Natural killer cell treated with Interleukin-12 subunit alpha and Interleukin-12 subunit beta and Interleukin-15 and Interleukin-18, amount 100 ng/mL, for 72 hours (primary cell): ENCODE data around the gene CORO1C. TPM values are rescaled to one million over a fixed set of nuclear protein-coding genes. Genes with fewer than 3 reads are reported as not detected.
"Not testable (repeated sequence)": the region's sequence is repeated elsewhere in the genome, so short reads cannot be mapped to it uniquely, and the experiment has no call there.

Experiments
- ATAC-seq, 2 donors: fragments of 150-1000 bp; cut with Tn5 transposase in 1 of 2; sonication (Bioruptor Pico), chemical (Tn5 transposase) in 1 of 2; 2 replicates each; pipeline ENCODE4 v1.10.0; 2021
- DNase-seq: peaks from one replicate; pipeline ENCODE4 v3.0.0; 2022; ENCODE audit warnings: low spot score
- H3K27ac Mint-ChIP-seq, 2 donors: 1 replicate in 1 of 2; 2 replicates in 1 of 2; pipeline ENCODE4 v1.8.0; 2022; ENCODE audit warnings: mixed read lengths in 2 of 2, mild to moderate bottlenecking in 1 of 2, moderate library complexity in 1 of 2
- H3K27me3 Mint-ChIP-seq, 2 donors: 1 replicate in 1 of 2; 2 replicates in 1 of 2; pipeline ENCODE4 v1.8.0; 2022; ENCODE audit warnings: mixed read lengths in 2 of 2
- H3K36me3 Mint-ChIP-seq: one replicate; pipeline ENCODE4 v1.8.0; 2022; ENCODE audit warnings: mixed read lengths
- H3K4me1 Mint-ChIP-seq, 2 donors: 1 replicate in 1 of 2; 2 replicates in 1 of 2; pipeline ENCODE4 v1.8.0; 2022; ENCODE audit warnings: low read depth in 2 of 2, mixed read lengths in 2 of 2, mild to moderate bottlenecking in 1 of 2
- H3K4me3 Mint-ChIP-seq: one replicate; pipeline ENCODE4 v1.8.0; 2022; ENCODE audit warnings: mixed read lengths
- H3K9me3 Mint-ChIP-seq: 2 replicates; pipeline ENCODE4 v1.8.0; 2022; ENCODE audit warnings: mixed read lengths
- total RNA-seq, 2 donors: library from RNA; stranded (reverse); gene quantifications; one replicate each; pipeline ENCODE4 v1.2.3, GENCODE V29; 2022

Gene CORO1C
- total RNA-seq, 2 donors from 2014 or later = 68.9 to 69.5 TPM

DNA sequence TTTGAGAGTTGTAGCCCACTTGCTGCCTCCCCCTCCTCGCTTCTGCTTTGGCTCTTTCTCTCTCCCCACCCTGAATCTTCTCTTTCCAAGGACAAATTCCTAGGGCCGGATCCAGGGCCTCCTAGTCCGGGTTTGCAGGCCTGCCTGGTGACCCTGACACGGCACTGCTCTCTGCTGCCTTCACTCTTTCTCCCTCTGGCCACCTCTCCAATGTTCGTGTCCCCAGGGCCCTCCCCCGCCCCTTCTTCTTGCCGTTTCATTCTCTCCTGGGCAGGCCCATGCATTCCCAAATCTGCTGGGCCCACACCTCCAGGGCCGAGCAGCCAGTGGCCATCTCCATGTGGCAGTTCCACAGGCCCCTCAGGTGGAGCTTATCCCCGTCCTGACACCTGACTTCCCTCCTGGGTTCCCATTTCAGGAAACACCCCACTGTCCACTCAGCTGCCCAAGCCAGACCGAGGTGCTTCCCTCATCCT is 34.0 kb upstream of the CORO1C start:
- ATAC-seq = no peak
- Mint-ChIP-seq H3K36me3 (no peaks in the 10 kb centered on the region), H3K9me3 (no peaks in the 10 kb centered on the region), H3K4me1 (peaks cover 0 to 3% of the 10 kb centered on the region in 2 donors), H3K4me3 (no peak overlapping the region), H3K27me3 (no peaks in the 10 kb centered on the region), H3K27ac (no peak overlapping the region)
- DNase-seq = no peak

DNA sequence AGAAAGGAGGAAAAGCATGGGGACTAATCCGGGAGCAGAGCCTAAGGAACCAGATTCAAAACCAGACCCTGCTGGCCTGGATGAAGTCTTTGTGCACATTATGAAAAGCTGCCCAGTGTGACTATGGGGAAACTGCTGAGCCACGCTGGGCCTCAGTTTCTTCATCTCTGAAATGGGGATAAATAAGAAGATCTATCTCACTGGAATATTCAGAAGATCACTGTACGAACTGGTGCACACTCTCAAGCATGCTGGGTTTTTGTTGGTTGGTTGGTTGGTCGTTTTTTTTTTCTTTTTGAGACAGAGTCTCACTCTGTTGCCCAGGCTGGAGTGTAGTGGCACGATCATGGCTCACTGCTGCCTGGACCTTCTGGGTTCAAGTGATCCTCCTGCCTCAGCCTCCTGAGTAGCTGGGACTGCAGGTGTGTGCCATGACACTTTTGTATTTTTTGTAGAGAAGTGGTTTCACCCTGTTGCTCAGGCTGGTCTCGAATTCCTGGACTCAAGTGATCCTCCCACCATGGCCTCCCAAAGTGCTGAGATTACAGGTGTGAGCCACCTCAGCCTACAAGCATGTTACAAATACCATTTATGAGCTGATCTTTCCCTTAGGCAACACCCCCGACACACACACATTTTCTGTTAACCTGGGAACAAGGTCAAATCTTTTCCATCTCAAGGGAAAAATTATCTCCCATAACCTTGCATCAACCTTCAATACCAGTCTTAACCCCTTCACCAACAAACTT is 33.4 kb upstream of the CORO1C start:
- Mint-ChIP-seq H3K27me3 (no peaks in the 10 kb centered on the region), H3K36me3 (no peaks in the 10 kb centered on the region)

DNA sequence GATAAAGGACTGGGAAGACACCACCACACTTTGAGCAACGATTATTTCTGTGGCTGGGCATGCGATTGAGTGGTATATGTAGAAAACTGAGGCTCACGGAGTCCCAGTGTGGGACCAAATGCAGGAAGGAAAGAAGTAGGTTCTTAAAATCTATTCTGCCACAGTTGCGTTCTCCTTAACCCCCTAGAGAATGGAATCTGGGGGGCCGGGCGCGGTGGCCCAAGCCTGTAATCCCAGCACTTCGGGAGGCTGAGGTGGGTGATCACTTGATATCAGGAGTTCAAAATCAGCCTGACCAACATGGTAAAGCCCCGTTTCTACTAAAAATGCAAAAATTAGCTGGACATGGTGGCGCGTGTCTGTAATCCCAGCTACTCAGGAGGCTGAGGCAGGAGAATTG is 29.9 kb upstream of the CORO1C start:
- DNase-seq (no peak), ATAC-seq (no peak)
- Mint-ChIP-seq H3K36me3 (no peaks in the 10 kb centered on the region), H3K27me3 (no peaks in the 10 kb centered on the region), H3K4me1 (peaks cover 0 to 3% of the 10 kb centered on the region in 2 donors), H3K4me3 (no peak overlapping the region), H3K9me3 (no peaks in the 10 kb centered on the region), H3K27ac (no peak overlapping the region)

More for the DNA sequence above, 33.4 kb upstream of the CORO1C start:
- Mint-ChIP-seq H3K4me1 (peaks cover 0 to 3% of the 10 kb centered on the region in 2 donors), H3K4me3 (no peak overlapping the region), H3K9me3 (no peaks in the 10 kb centered on the region), H3K27ac (no peak overlapping the region)
- no peak for ATAC-seq
- DNase-seq = no peak

DNA sequence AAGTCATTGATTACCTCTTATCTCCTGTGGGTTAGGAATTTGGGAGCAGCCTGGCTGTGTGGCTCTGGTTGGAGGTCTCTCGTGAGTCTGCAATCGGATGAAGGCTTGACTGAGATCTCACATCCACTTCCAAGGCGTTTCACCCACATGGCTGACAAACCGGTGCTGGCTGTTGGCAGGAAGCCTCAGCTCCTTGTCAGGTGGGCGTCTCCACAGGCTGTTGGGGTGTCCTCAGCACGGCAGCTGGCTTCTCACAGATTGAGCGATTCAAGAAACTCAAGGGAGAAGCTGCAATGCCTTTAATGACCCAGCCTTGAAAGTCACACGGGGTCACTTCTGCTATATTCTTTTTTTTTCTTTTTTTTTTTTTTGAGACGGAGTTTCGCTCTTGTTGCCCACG is 28.6 kb upstream of the CORO1C start:
- H3K4me1 Mint-ChIP-seq = no peaks in the 10 kb centered on the region
- no peak for DNase-seq

DNA sequence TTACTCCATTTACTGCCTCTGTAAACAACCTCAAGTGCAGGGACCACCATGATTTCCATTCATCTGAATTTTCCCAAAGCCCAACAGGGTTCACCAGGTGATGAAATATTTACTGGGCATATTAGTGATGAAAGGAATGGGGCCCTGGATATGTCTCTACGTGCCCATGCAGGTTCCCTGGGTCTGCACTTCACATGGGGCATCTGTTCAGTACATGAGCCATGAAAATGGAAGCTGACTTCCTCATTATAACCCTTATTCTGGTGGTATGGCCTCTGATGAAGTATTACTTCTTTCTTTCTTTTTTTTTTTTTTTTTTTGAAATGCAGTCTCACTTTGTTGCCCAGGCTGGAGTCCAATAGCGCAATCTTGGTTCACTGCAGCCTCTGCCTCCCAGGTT is 26.5 kb upstream of the CORO1C start:
- Mint-ChIP-seq H3K27ac (no peak overlapping the region), H3K36me3 (no peaks in the 10 kb centered on the region), H3K9me3 (no peaks in the 10 kb centered on the region), H3K4me1 (no peaks in the 10 kb centered on the region), H3K4me3 (no peak overlapping the region), H3K27me3 (no peaks in the 10 kb centered on the region)
- DNase-seq (no peak), ATAC-seq (no peak)

More for the DNA sequence above, 28.6 kb upstream of the CORO1C start:
- Mint-ChIP-seq H3K27ac (no peak overlapping the region), H3K36me3 (no peaks in the 10 kb centered on the region), H3K4me3 (no peak overlapping the region), H3K9me3 (no peaks in the 10 kb centered on the region), H3K27me3 (no peaks in the 10 kb centered on the region)
- ATAC-seq = no peak

DNA sequence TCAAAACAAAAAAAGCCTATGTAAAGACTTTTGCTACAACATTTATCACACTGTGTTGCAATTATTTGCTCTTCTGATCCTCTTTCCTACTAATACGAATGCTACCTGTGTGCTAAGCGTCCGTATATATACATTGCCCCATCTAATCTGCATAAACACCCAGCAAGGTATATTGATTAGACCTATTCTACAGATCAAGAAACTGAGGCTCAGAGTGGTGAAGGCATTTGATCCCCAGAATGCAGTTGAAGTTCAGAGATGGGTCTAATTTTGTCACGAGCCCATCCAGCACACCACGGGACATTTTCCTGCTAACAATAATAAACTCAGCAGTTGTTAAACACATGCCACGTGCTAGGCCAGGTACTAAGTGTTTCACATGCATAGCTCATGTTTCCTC is 25.1 kb upstream of the CORO1C start:
- Mint-ChIP-seq H3K27ac (no peak overlapping the region), H3K4me3 (no peak overlapping the region), H3K4me1 (no peaks in the 10 kb centered on the region), H3K9me3 (no peaks in the 10 kb centered on the region), H3K27me3 (no peaks in the 10 kb centered on the region), H3K36me3 (no peaks in the 10 kb centered on the region)
- DNase-seq (no peak), ATAC-seq (no peak)

DNA sequence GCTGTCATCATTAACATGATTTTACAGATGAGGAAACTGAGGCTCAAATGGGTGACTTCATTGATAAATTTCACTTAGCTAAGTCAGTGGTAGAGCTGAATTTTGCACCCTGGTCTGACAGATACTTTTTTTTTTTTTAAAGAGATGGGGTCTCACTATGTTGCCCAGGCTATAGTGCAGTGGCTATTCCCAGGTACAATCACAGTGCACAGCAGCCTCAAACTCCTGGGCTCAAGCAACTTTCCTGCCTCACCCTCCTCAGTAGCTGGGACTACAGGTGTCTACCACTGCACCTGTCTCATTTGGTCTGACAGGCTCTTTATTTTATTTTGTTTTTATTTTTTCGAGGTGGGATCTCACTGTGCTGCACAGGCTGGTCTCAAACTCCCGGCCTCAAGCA is 24.2 kb upstream of the CORO1C start:
- no peaks in the 10 kb centered on the region for H3K36me3 Mint-ChIP-seq
- H3K9me3 Mint-ChIP-seq = no peaks in the 10 kb centered on the region
- no peak for DNase-seq
- no peaks in the 10 kb centered on the region for H3K27me3 Mint-ChIP-seq
- H3K4me1 Mint-ChIP-seq = no peaks in the 10 kb centered on the region
- H3K4me3 Mint-ChIP-seq = no peak overlapping the region
- ATAC-seq = no peak
- no peak overlapping the region for H3K27ac Mint-ChIP-seq

DNA sequence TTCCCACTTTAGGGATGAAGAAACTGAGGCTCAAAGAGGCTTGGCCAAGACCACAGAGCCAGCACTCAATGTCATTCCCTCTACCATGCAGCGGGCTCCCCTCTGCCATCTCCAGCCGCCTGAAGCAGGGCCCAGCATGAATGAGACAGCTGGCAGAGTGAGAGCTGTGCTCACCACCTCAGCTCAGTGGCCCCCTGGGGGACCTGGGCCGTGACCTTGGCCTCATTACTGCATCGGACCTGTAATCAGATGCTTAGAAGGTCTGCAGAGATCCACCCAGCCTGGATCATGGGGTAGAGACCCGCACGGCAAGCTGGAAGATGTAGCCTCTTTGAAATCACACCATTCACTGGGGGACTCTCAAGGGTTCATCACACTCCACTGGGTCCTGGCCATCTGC is 22.7 kb upstream of the CORO1C start:
- no peak overlapping the region for H3K27ac Mint-ChIP-seq
- no peaks in the 10 kb centered on the region for H3K27me3 Mint-ChIP-seq
- no peaks in the 10 kb centered on the region for H3K36me3 Mint-ChIP-seq
- DNase-seq = no peak
- no peak overlapping the region for H3K4me3 Mint-ChIP-seq
- H3K4me1 Mint-ChIP-seq = no peaks in the 10 kb centered on the region
- ATAC-seq = peak in 1 of 2 donors; percentile 20
- no peaks in the 10 kb centered on the region for H3K9me3 Mint-ChIP-seq

DNA sequence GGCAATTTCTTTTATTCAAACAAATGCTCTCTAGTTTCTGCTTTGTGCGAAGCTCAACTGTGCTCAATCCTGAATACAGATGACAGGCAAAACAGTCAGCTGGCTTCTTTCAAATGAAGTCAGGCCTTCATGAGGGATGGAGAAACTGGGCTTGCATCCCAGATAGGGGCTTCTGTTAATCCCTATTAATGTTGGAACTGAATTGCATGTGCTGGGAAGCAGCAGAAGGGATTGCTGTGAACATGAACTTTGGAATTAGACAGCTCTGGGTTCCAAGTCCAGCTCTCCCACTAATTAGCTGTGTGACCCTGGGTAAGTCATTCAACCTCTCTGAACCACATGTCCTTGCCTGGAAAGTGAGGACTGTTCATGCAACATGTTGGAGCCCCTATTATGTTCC is 21.1 kb upstream of the CORO1C start:
- H3K9me3 Mint-ChIP-seq = no peaks in the 10 kb centered on the region
- no peaks in the 10 kb centered on the region for H3K4me1 Mint-ChIP-seq
- DNase-seq = no peak
- no peaks in the 10 kb centered on the region for H3K36me3 Mint-ChIP-seq
- H3K27me3 Mint-ChIP-seq = no peaks in the 10 kb centered on the region
- H3K27ac Mint-ChIP-seq = no peak overlapping the region
- H3K4me3 Mint-ChIP-seq = no peak overlapping the region
- no peak for ATAC-seq

DNA sequence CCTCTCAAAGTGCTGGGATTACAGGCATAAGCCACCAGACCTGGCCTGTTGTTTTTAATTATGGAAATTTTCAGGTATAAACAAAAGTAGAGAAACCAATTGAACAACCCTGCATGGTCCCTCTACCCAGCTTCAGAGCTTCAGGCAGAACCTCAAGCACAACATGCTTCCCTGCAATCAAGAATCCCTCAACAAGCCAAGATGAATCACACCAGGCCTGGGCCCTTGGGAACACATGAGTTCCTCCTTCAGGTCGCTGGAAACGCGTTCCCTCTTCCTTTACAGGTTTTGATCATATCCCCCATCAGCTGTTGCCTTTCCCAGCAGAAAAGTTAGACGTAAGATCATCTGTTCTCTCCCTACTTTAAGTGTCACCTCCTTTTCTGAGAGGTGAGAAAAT is 20.5 kb upstream of the CORO1C start:
- Mint-ChIP-seq H3K4me3 (no peak overlapping the region), H3K4me1 (no peaks in the 10 kb centered on the region), H3K9me3 (no peaks in the 10 kb centered on the region), H3K36me3 (no peaks in the 10 kb centered on the region), H3K27ac (no peak overlapping the region), H3K27me3 (no peaks in the 10 kb centered on the region)
- ATAC-seq = no peak
- no peak for DNase-seq

DNA sequence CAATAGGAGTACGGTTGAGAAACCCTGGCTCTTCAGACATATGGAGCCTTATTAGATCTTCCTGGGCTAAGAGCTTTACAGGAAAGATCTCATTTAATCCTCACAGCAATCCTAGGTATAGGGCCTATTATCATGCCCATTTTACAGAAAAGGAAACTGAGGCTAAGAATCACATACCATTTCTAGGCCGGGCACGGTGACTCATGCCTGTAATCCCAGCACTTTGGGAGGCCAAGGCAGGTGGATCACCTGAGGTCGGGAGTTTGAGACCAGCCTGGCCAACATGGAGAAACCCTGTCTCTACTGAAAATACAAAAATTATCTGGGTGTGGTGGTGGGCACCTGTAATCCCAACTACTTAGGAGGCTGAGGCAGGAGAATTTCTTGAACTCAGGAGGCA is 19.7 kb upstream of the CORO1C start:
- H3K9me3 Mint-ChIP-seq, H3K27ac Mint-ChIP-seq, H3K4me1 Mint-ChIP-seq, DNase-seq, H3K36me3 Mint-ChIP-seq, H3K27me3 Mint-ChIP-seq, ATAC-seq, H3K4me3 Mint-ChIP-seq: not testable (repeated sequence)

DNA sequence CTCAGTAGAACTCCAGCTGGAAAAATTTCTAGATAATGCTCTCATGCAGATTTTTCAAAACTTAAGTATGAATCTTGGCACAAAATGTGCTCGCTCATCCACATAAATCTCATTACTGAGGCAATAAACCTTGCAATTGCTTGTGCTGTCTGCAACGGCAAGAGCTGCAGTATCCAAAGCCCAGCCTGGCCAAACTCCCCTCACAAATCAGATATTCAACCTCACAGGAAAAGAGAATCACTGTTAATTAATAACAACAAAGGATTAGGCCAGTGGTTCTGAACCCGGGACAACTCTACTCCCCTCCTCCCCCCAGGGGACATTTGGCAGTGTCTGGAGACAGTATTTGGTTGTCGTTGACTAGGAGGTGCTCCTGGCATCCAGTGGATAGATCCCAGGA is 19.2 kb upstream of the CORO1C start:
- H3K36me3 Mint-ChIP-seq = no peaks in the 10 kb centered on the region
- H3K4me1 Mint-ChIP-seq = no peaks in the 10 kb centered on the region
- no peak overlapping the region for H3K4me3 Mint-ChIP-seq
- no peak for DNase-seq
- no peaks in the 10 kb centered on the region for H3K27me3 Mint-ChIP-seq
- no peaks in the 10 kb centered on the region for H3K9me3 Mint-ChIP-seq
- no peak for ATAC-seq
- H3K27ac Mint-ChIP-seq = no peak overlapping the region

DNA sequence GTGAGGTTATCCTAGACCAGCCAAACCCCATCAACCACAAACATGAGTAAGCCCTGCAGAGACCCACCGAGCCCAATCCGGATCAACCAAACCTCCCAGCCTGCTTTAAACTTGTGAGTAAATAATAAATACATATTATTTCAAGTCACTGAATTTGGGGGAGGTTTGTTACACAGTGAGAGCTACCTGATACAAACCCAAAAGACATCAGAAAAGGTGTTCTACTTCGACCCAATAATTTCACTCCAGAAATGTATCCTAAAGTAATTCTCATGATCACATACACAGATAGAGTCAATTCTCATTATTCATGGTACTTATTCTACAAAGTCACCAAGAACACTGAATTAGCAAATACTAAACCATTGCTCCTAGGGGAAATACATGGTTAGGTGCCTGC is 16.2 kb upstream of the CORO1C start:
- ATAC-seq = no peak
- H3K27ac Mint-ChIP-seq = no peak overlapping the region
- no peaks in the 10 kb centered on the region for H3K4me1 Mint-ChIP-seq
- no peaks in the 10 kb centered on the region for H3K36me3 Mint-ChIP-seq
- DNase-seq = no peak
- H3K9me3 Mint-ChIP-seq = no peaks in the 10 kb centered on the region
- no peak overlapping the region for H3K4me3 Mint-ChIP-seq
- H3K27me3 Mint-ChIP-seq = peaks cover 0 to 5% of the 10 kb centered on the region in 2 donors

DNA sequence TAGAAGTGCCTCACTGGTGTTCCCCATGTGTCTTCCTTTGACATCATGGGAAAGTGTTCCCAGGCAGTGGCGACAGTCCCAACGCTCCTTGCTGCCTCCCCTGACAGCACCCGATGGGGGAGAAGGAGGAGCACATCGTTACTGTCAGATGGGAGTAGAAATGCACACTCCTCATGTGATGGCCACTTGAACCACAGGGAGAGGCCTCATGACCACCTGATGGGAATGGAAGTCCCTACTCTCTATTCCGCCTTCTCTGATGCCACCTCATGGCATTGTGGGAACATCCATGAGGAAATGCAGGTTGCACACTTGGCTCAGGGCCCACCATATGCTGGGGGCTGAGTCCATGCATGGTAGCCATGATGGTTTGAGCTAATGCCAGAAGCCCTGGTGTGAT is 14.3 kb upstream of the CORO1C start:
- DNase-seq = no peak
- Mint-ChIP-seq H3K9me3 (no peaks in the 10 kb centered on the region), H3K4me1 (no peaks in the 10 kb centered on the region), H3K27me3 (peaks cover 0 to 7% of the 10 kb centered on the region in 2 donors), H3K27ac (no peak overlapping the region), H3K36me3 (no peaks in the 10 kb centered on the region), H3K4me3 (no peak overlapping the region)
- ATAC-seq = no peak
